ENCODE results near the gene C1orf159.

Gene C1orf159

GRCh38 chr1:1130206-1131120 is 14.6 kb upstream of the C1orf159 start:
- no peak for DNase-seq

GRCh38 chr1:1129381-1129821 is 13.5 kb upstream of the C1orf159 start:
- DNase-seq, result no peak

- DNase-seq, result no peak
Observed at GRCh38 chr1:1128454-1129139, 12.7 kb upstream of the C1orf159 start.

GRCh38 chr1:1127551-1128451 is 11.9 kb upstream of the C1orf159 start:
- DNase-seq, result no peak

GRCh38 chr1:1125945-1126344 is 10.1 kb upstream of the C1orf159 start:
- no peak for DNase-seq

- DNase-seq, result no peak
Observed at GRCh38 chr1:1124786-1125642, 9.1 kb upstream of the C1orf159 start.

GRCh38 chr1:1124508-1124785 is 8.6 kb upstream of the C1orf159 start:
- DNase-seq, result no peak

- DNase-seq, result no peak
Observed at GRCh38 chr1:1123581-1124507, 8.0 kb upstream of the C1orf159 start.

GRCh38 chr1:1122981-1123480 is 7.1 kb upstream of the C1orf159 start:
- DNase-seq, result no peak

GRCh38 chr1:1122078-1122811 is 6.4 kb upstream of the C1orf159 start:
- peak; percentile 83 for DNase-seq

GRCh38 chr1:1121611-1122077 is 5.8 kb upstream of the C1orf159 start:
- DNase-seq, result no peak

- DNase-seq, result no peak
Observed at GRCh38 chr1:1120866-1121591, 5.1 kb upstream of the C1orf159 start.

- DNase-seq, result no peak
Observed at GRCh38 chr1:1120096-1120495, 4.2 kb upstream of the C1orf159 start.

GRCh38 chr1:1119272-1119890 is 3.5 kb upstream of the C1orf159 start:
- DNase-seq, result no peak

GRCh38 chr1:1118876-1119220 is 3.0 kb upstream of the C1orf159 start:
- DNase-seq, result no peak

- DNase-seq, result no peak
Observed at GRCh38 chr1:1118011-1118875, 2.4 kb upstream of the C1orf159 start.

GRCh38 chr1:1117469-1117831 is 1.6 kb upstream of the C1orf159 start:
- no peak for DNase-seq
